Measurements from ENCODE around the gene RTN1. TPM values are rescaled to one million over a fixed set of nuclear protein-coding genes. Genes with fewer than 3 reads are reported as not detected.

Gene RTN1
- total RNA-seq, 4 donors from 2014 or later = 3.0 to 7.5 (median 3.9) TPM

DNA sequence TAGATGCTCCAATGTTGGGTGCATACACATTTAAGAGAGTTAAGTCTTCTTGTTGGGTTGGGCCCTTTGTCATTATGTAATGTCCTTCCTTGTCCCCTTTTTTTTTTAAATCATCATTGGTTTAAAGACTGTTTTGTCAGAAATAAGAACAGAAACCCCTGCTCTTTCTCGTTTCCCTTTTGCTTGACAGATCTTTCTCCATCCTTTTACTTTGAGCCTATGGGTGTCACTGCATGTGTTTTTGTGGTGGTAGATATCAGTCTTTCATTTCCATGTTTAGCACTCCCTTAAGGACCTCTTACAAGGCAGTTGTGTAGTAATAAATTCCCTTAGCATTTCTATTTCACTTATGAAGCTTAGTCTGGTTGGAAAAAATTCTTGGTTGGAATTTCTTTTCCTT, 47.4 kb downstream of the RTN1 start:
- no peak overlapping the region for H3K27ac ChIP-seq
- no peaks in the 10 kb centered on the region for H3K27me3 ChIP-seq
- no peaks in the 10 kb centered on the region for H3K4me1 ChIP-seq
- DNase-seq (ENCODE audit: low spot score in 2 of 2) = no peak
- no peak overlapping the region for H3K4me3 ChIP-seq
- TF ChIP-seq POLR2AphosphoS5 (IDR thresholded peaks at IDR 0.05) = no peak
- TF ChIP-seq POLR2A (IDR thresholded peaks at IDR 0.05) = no peak
- TF ChIP-seq, protein P1, sequence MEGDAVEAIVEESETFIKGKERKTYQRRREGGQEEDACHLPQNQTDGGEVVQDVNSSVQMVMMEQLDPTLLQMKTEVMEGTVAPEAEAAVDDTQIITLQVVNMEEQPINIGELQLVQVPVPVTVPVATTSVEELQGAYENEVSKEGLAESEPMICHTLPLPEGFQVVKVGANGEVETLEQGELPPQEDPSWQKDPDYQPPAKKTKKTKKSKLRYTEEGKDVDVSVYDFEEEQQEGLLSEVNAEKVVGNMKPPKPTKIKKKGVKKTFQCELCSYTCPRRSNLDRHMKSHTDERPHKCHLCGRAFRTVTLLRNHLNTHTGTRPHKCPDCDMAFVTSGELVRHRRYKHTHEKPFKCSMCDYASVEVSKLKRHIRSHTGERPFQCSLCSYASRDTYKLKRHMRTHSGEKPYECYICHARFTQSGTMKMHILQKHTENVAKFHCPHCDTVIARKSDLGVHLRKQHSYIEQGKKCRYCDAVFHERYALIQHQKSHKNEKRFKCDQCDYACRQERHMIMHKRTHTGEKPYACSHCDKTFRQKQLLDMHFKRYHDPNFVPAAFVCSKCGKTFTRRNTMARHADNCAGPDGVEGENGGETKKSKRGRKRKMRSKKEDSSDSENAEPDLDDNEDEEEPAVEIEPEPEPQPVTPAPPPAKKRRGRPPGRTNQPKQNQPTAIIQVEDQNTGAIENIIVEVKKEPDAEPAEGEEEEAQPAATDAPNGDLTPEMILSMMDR (IDR thresholded peaks at IDR 0.05) = no peak
- TF ChIP-seq EP300 (IDR thresholded peaks at IDR 0.05) = no peak
- H3K36me3 ChIP-seq = no peaks in the 10 kb centered on the region
- no peaks in the 10 kb centered on the region for H3K9me3 ChIP-seq
- WGBS = 57% methylated on average over 1 of the region's 1 CpG

- Histone ChIP-seq H3K36me3 (no peaks in the 10 kb centered on the region), H3K9me3 (no peaks in the 10 kb centered on the region), H3K4me1 (no peaks in the 10 kb centered on the region), H3K4me3 (no peak overlapping the region), H3K27me3 (no peaks in the 10 kb centered on the region), H3K27ac (no peak overlapping the region)
- TF ChIP-seq POLR2AphosphoS5 (IDR thresholded peaks at IDR 0.05) = no peak
- no peak for TF ChIP-seq EP300 (IDR thresholded peaks at IDR 0.05)
- TF ChIP-seq POLR2A (IDR thresholded peaks at IDR 0.05) = no peak
- WGBS = 91% methylated on average over 18 of the region's 38 CpGs
- DNase-seq (ENCODE audit: low spot score in 2 of 2) = no peak
These were observed 51.0 kb downstream of the RTN1 start for GRCh38 chr14:59819446-59820088.

DNA sequence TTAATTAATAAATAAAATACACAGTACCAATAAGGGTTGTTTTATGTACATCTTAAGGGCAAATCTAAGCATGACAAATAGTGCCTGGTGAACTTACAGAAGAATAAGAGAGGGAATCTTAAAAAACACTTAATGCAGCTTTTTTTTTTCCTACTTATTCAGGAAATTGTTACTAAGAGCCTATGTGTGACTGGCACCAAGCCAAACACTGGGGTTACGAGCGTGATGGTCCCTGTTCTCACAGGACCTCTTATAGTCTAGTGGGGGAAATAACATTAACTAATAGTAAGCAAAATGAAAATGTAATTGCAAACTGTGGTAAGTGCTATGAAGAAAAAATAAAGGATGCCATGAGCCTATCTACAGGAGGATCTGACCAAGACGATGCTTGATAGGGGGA, 53.6 kb downstream of the RTN1 start:
- no peak for TF ChIP-seq EP300 (IDR thresholded peaks at IDR 0.05)
- TF ChIP-seq POLR2A (IDR thresholded peaks at IDR 0.05) = no peak
- TF ChIP-seq, protein P1 (IDR thresholded peaks at IDR 0.05) = no peak
- TF ChIP-seq POLR2AphosphoS5 (IDR thresholded peaks at IDR 0.05) = no peak
- no peak for DNase-seq (ENCODE audit: low spot score in 2 of 2)
- no peaks in the 10 kb centered on the region for H3K4me1 ChIP-seq
- 39% methylated on average over 3 of the region's 3 CpGs for WGBS
- H3K36me3 ChIP-seq = no peaks in the 10 kb centered on the region
- H3K9me3 ChIP-seq = no peaks in the 10 kb centered on the region
- H3K27ac ChIP-seq = no peak overlapping the region
- H3K27me3 ChIP-seq = no peaks in the 10 kb centered on the region
- H3K4me3 ChIP-seq = no peak overlapping the region

DNA sequence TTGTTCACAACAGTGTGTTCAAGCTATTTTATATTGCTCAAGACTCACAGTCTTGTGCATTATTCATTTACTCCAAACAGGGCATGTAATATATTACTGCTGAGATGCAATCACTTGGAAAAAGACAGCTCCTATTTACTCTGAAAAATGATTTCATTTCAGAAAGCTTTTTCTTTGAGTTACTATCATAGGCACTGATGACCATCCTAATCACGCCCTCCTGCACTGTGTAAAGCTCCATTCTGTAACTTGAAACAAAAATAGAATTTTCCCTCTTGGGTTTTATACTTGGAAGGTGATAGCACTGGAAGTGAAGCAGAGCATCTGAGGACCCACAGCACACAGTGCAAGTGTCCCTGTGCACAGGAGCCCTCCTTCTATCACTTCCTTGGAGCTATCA, 55.6 kb downstream of the RTN1 start:
- H3K4me1 ChIP-seq = no peaks in the 10 kb centered on the region
- no peaks in the 10 kb centered on the region for H3K36me3 ChIP-seq
- H3K9me3 ChIP-seq = no peaks in the 10 kb centered on the region
- TF ChIP-seq EP300 (IDR thresholded peaks at IDR 0.05) = no peak
- no peak for TF ChIP-seq POLR2A (IDR thresholded peaks at IDR 0.05)
- TF ChIP-seq, protein P1 (IDR thresholded peaks at IDR 0.05) = no peak
- no peak for TF ChIP-seq POLR2AphosphoS5 (IDR thresholded peaks at IDR 0.05)
- no peak overlapping the region for H3K4me3 ChIP-seq
- DNase-seq (ENCODE audit: low spot score in 2 of 2) = no peak
- no peaks in the 10 kb centered on the region for H3K27me3 ChIP-seq
- WGBS = 82% methylated on average over 1 of the region's 1 CpG
- no peak overlapping the region for H3K27ac ChIP-seq

DNA sequence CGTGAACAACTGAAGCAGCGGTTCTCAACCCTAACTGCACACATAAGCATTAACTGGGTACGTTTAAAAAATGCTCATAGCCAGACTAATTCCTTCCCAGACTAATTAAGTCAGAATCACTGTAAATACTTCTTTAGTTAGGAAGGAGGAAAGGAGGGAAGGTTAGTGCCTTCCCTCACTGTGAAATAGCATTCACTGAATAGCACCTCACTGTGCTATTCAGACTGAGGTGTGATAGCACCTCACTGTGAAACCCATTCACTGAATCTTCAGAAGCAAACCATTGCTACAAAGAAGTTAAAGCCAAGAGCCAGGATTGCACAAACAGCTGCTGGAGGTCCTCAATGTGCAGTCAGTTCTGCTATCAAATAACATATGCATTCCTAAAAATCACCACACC, 58.8 kb downstream of the RTN1 start:
- H3K27me3 ChIP-seq = no peaks in the 10 kb centered on the region
- H3K4me3 ChIP-seq = no peak overlapping the region
- no peak overlapping the region for H3K27ac ChIP-seq
- no peaks in the 10 kb centered on the region for H3K36me3 ChIP-seq
- DNase-seq (ENCODE audit: low spot score in 2 of 2) = no peak
- no peaks in the 10 kb centered on the region for H3K4me1 ChIP-seq
- TF ChIP-seq POLR2A (IDR thresholded peaks at IDR 0.05) (no peak), POLR2AphosphoS5 (IDR thresholded peaks at IDR 0.05) (no peak), EP300 (IDR thresholded peaks at IDR 0.05) (no peak)
- TF ChIP-seq, protein P1 (IDR thresholded peaks at IDR 0.05) = no peak
- 62% methylated on average over 3 of the region's 3 CpGs for WGBS
- no peaks in the 10 kb centered on the region for H3K9me3 ChIP-seq

- no peak for TF ChIP-seq POLR2A (IDR thresholded peaks at IDR 0.05)
- TF ChIP-seq, protein P1 (IDR thresholded peaks at IDR 0.05) = no peak
- Histone ChIP-seq H3K36me3 (no peaks in the 10 kb centered on the region), H3K9me3 (no peaks in the 10 kb centered on the region), H3K4me3 (no peak overlapping the region), H3K4me1 (no peaks in the 10 kb centered on the region), H3K27me3 (no peaks in the 10 kb centered on the region), H3K27ac (no peak overlapping the region)
- DNase-seq (ENCODE audit: low spot score in 2 of 2) = no peak
These were observed 59.5 kb downstream of the RTN1 start for GRCh38 chr14:59811073-59811472.

All from suprapubic skin (tissue), 4 donors.